K562 (cell line): ENCODE data around the gene MED16. TPM values are rescaled to one million over a fixed set of nuclear protein-coding genes. Genes with fewer than 3 reads are reported as not detected.

Experiments
- ATAC-seq: fragments of 200-7000 bp; cut with Tn5 transposase; 3 replicates; pipeline ENCODE4 v1.9.1; 2020; ENCODE audit warnings: moderate library complexity
- BruUV-seq: library from RNA; stranded (reverse); fragments of 400-500 nt; replicated peaks from 2 replicates; lab custom pipeline; 2021; lab: Mats Ljungman, UMichigan
- CTCF ChIA-PET: fragments of 300-600 bp; formaldehyde crosslinking; extraction: SDS; loops from one replicate; lab custom pipeline; 2021; ENCODE audit warnings: low intra/inter-chr PET ratio; lab: Yijun Ruan, JAX
- POLR2A ChIA-PET: fragments of 300-600, 350-650 bp; sonication (Branson Sonifier 250); formaldehyde crosslinking; extraction: SDS; loops from one replicate; lab custom pipeline; 2021; ENCODE audit warnings: antibody characterized with exemption, inconsistent platforms; lab: Yijun Ruan, JAX
- DNase-seq, 4 experiments: peaks; one replicate each; pipeline versions ENCODE4 v3.0.0 to v3.0.0-alpha.2; 2011 to 2018; ENCODE audit warnings: low spot score in 3 of 4, mixed read lengths in 3 of 4; ENCODE audit errors: extremely low read depth in 1 of 4
- FAIRE-seq: peaks from 2 replicates; lab custom pipeline; 2011; peaks lifted over from hg19 to GRCh38; lab: Jason Lieb, UNC
- H2AFZ ChIP-seq: 2 replicates; pipeline ENCODE4 v1.6.0; 2011; ENCODE audit warnings: low read depth, low read length, control low read depth, inconsistent platforms
- H3K27ac ChIP-seq: fragments of 200-600 bp; 3 replicates; pipeline ENCODE4 v1.8.0; 2011; ENCODE audit warnings: low read depth, mild to moderate bottlenecking, control low read depth, inconsistent platforms, low read length, moderate library complexity, mixed read lengths; ENCODE audit errors: extremely low read depth
- H3K27me3 ChIP-seq, 2 experiments: fragments of 300-600 bp in 1 of 2; 2 replicates in 1 of 2; 3 replicates in 1 of 2; pipeline versions ENCODE4 v1.6.0 to v1.8.0; 2011; ENCODE audit warnings: inconsistent platforms in 2 of 2, low read length in 2 of 2, mild to moderate bottlenecking in 1 of 2, mixed read lengths in 1 of 2, moderate library complexity in 1 of 2; ENCODE audit not compliant: control insufficient read depth in 2 of 2, insufficient read depth in 2 of 2
- H3K36me3 ChIP-seq: fragments of 300-600 bp; 3 replicates; pipeline ENCODE4 v1.8.0; 2011; ENCODE audit warnings: mild to moderate bottlenecking, low read length, inconsistent platforms; ENCODE audit not compliant: control insufficient read depth, insufficient read depth
- H3K4me1 ChIP-seq, 2 experiments: fragments of 200-600 bp in 1 of 2; replicated peaks in 1 of 2; 2 replicates in 1 of 2; 3 replicates in 1 of 2; pipeline versions ENCODE4 v1.5.1 to v1.8.0; 2011; ENCODE audit warnings: inconsistent platforms in 2 of 2, low read length in 2 of 2, mild to moderate bottlenecking in 1 of 2, mixed read lengths in 1 of 2, moderate library complexity in 1 of 2; ENCODE audit not compliant: control insufficient read depth in 2 of 2, insufficient read depth in 2 of 2
- H3K4me2 ChIP-seq: 2 replicates; pipeline ENCODE4 v1.6.1; 2011; ENCODE audit warnings: low read length, control low read depth, inconsistent platforms, mixed read lengths; ENCODE audit not compliant: insufficient read depth
- H3K4me3 ChIP-seq: fragments of 200-600 bp; sonication (generic), shearing (Covaris generic); 2 replicates; pipeline ENCODE4 v1.5.1; 2016; ENCODE audit warnings: control low read depth, inconsistent platforms
- H3K79me2 ChIP-seq: fragments of 200-600 bp; 3 replicates; pipeline ENCODE4 v1.8.0; 2011; ENCODE audit warnings: low read length, inconsistent platforms; ENCODE audit not compliant: control insufficient read depth, insufficient read depth
- H3K9ac ChIP-seq, 2 experiments: 2 replicates each; pipeline versions ENCODE4 v1.6.0 to v1.6.1; 2011; ENCODE audit warnings: low read depth in 2 of 2, low read length in 2 of 2, control low read depth in 1 of 2, inconsistent platforms in 1 of 2, mild to moderate bottlenecking in 1 of 2, mixed read lengths in 1 of 2; ENCODE audit not compliant: insufficient read depth in 1 of 2
- H3K9me1 ChIP-seq: one replicate; pipeline ENCODE4 v1.6.0; 2011; ENCODE audit warnings: inconsistent platforms, mild to moderate bottlenecking, low read length, moderate library complexity; ENCODE audit not compliant: control insufficient read depth, insufficient read depth
- H3K9me3 ChIP-seq: replicated peaks from 2 replicates; pipeline ENCODE4 v1.5.1; 2011; ENCODE audit warnings: low read depth, low read length, inconsistent platforms; ENCODE audit not compliant: control insufficient read depth, insufficient read depth
- H4K20me1 ChIP-seq: replicated peaks from 2 replicates; pipeline ENCODE4 v1.6.1; 2011; ENCODE audit warnings: low read length, inconsistent platforms, mixed read lengths; ENCODE audit not compliant: control insufficient read depth, insufficient read depth
- COPS2 ChIP-seq: fragments of 450-650 bp; conservative IDR thresholded peaks from 2 replicates; pipeline ENCODE4 v1.6.1; 2016; ENCODE audit warnings: mild to moderate bottlenecking, moderate library complexity
- FOXO4 ChIP-seq: fragments of 450-650 bp; formaldehyde crosslinking; IDR thresholded peaks from 2 replicates; pipeline ENCODE4 v1.4.0; 2020; ENCODE audit warnings: mild to moderate bottlenecking, moderate library complexity
- HDAC1 ChIP-seq, 2 experiments: fragments of 450-650 bp; IDR thresholded peaks; 2 replicates each; pipeline ENCODE4 v1.6.1; 2016 to 2017; ENCODE audit warnings: inconsistent platforms in 1 of 2, mild to moderate bottlenecking in 1 of 2, moderate library complexity in 1 of 2
- MAFG ChIP-seq: fragments of 450-650 bp; conservative IDR thresholded peaks from 2 replicates; pipeline ENCODE4 v1.6.1; 2016; ENCODE audit warnings: missing genetic modification characterization, missing compliant biosample characterization
- NR2C2 ChIP-seq, 2 experiments: fragments of 200-800 bp in 1 of 2; sonication (Bioruptor generic) in 1 of 2; sonication (generic) in 1 of 2; formaldehyde crosslinking in 1 of 2; IDR thresholded peaks; 2 replicates each; pipeline versions ENCODE4 v1.6.1 to v1.8.0; 2016 to 2022; ENCODE audit warnings: mild to moderate bottlenecking in 1 of 2, missing compliant biosample characterization in 1 of 2, missing genetic modification characterization in 1 of 2, missing genetic modification reagents in 1 of 2
- PTBP1 ChIP-seq: fragments of 200-400 bp; formaldehyde crosslinking; IDR thresholded peaks from 2 replicates; pipeline ENCODE4 v1.6.1; 2017; ENCODE audit warnings: low read depth, low read length
- SIN3A ChIP-seq, 2 experiments: fragments of 150-350 bp in 1 of 2; IDR thresholded peaks; 2 replicates each; pipeline ENCODE4 v1.6.1; 2011 to 2016; ENCODE audit warnings: borderline replicate concordance in 2 of 2, low read depth in 2 of 2, low read length in 2 of 2, mild to moderate bottlenecking in 2 of 2, moderate library complexity in 2 of 2; ENCODE audit not compliant: control insufficient read depth in 1 of 2
- TAF9B ChIP-seq: fragments of 450-650 bp; IDR thresholded peaks from 2 replicates; pipeline ENCODE4 v1.6.1; 2018; ENCODE audit warnings: mild to moderate bottlenecking; ENCODE audit not compliant: partially characterized antibody
- TARDBP ChIP-seq: fragments of 450-650 bp; IDR thresholded peaks from 2 replicates; pipeline ENCODE4 v1.6.1; 2016
- VEZF1 ChIP-seq: fragments of 200-800 bp; sonication (Bioruptor generic); IDR thresholded peaks from 2 replicates; pipeline ENCODE4 v1.6.1; 2017; ENCODE audit warnings: missing genetic modification characterization, missing compliant biosample characterization
- ZMIZ1 ChIP-seq, 2 experiments: fragments of 150-350 bp in 1 of 2; IDR thresholded peaks; 2 replicates each; pipeline ENCODE4 v1.6.1; 2012 to 2016; ENCODE audit warnings: low read depth in 2 of 2, low read length in 2 of 2, mild to moderate bottlenecking in 1 of 2, moderate library complexity in 1 of 2
- ZNF76 ChIP-seq: fragments of 250-450 bp; sonication (Bioruptor Pico); IDR thresholded peaks from 2 replicates; pipeline ENCODE4 v1.4.0; 2020; ENCODE audit warnings: mild to moderate bottlenecking, moderate library complexity, borderline replicate concordance
- WGBS: fragments of 100-300 bp; shearing (Covaris generic); methylation state at CpG from one replicate; pipeline ENCODE4 v1.1.6; 2016; ENCODE audit warnings: low coverage, mixed read lengths; ENCODE audit not compliant: insufficient coverage; ENCODE audit errors: missing lambda C conversion rate; 5-methylcytosine and 5-hydroxymethylcytosine counted together
- in situ Hi-C: fragments of 300-500 bp; cut with MboI; formaldehyde crosslinking; loops from 4 replicates; pipeline ENCODE4 v1.15.0; 2018; ENCODE audit warnings: inconsistent platforms, mixed read lengths
- intact Hi-C: fragments of 100-400 bp; cut with micrococcal nuclease; formaldehyde crosslinking; loops from 2 replicates; pipeline ENCODE4 v1.14.2; 2022
- polyA plus RNA-seq, 8 experiments: library from polyadenylated mRNA; depleted of rRNA in 4 of 8; stranded (reverse) in 5 of 8; unstranded in 3 of 8; fragments of >200 nt; fragmentation: Nextera tagmentation in 2 of 8; fragmentation: Illumina TruSeq in 1 of 8; extraction: Ambion mirVana in 2 of 8; extraction: Trizol in 1 of 8; gene quantifications; 2 replicates each; pipeline versions ENCODE4 v1.2.1 to v1.2.3, GENCODE V29; 2011 to 2014; ENCODE audit warnings: inconsistent platforms in 1 of 8, missing spikeins in 1 of 8
- total RNA-seq, 7 experiments: library from RNA; depleted of rRNA in 6 of 7; stranded (reverse); fragments of >200 nt in 6 of 7; fragmentation: Illumina TruSeq in 2 of 7; extraction: Trizol in 2 of 7; gene quantifications; 2 replicates each; pipeline versions ENCODE4 v1.2.1 to v1.2.3, GENCODE V29; 2011 to 2021; ENCODE audit warnings: low replicate concordance in 1 of 7

Gene MED16
- total and polyA plus RNA-seq, 9 of the 15 experiments (the other 6 are each of a cell fraction or from before 2014, with no cell fraction given): 0.89 to 59.9 (median 8.6) TPM

GRCh38 chr19:927351-927779 is 34.4 kb upstream of the MED16 start:
- Histone ChIP-seq H4K20me1 (no peaks in the 10 kb centered on the region; the same call in 1 of the 2 replicates), H3K79me2 (peaks cover 75% of the 10 kb centered on the region), H3K9ac (peak overlapping the region; percentile 87 to 99; a peak in 3 of 4 replicates), H3K9me1 (no peaks in the 10 kb centered on the region), H2AFZ (no peak overlapping the region), H3K9me3 (no peaks in the 10 kb centered on the region), H3K4me2 (peak overlapping the region; percentile 95), H3K27ac (peak overlapping the region; percentile 97), H3K4me1 (peaks cover 5 to 69% of the 10 kb centered on the region in 2 experiments; a peak in 4 of 5 replicates), H3K27me3 (no peaks in the 10 kb centered on the region), H3K4me3 (peak overlapping the region; percentile 99), H3K36me3 (peaks cover 39% of the 10 kb centered on the region; the same call in 2 of the 3 replicates)
- ChIA-PET CTCF (interaction anchor here (0.5 to 8.8 kb wide), 2 partner anchors 55 to 278 kb away, joined by 3 to 158 read pairs; partner anchors contain the start of genes STK11 and WDR18), POLR2A (interaction anchor here (0.6 to 1.0 kb wide), 2 partner anchors 12 to 27 kb away, joined by 3 to 5 read pairs; no protein-coding TSS in a partner anchor)
- FAIRE-seq: no peak
- in situ Hi-C loops: no loop called here
- BruUV-seq: no TSS peak
- ATAC-seq: peak; percentile 5; the same call in 1 of the 3 replicates
- WGBS: 0% methylated on average over 5 of the region's 15 CpGs
- peak; percentile 64 to 79 (median 74) for DNase-seq
- intact Hi-C loops: no loop called here
- TF ChIP-seq ZNF76 (CRISPR knock-in tag) (no peak), PTBP1 (no peak), ZMIZ1 (IDR thresholded peaks at IDR 0.05; ENCODE audit: low read depth in 2 of 2, low read length in 2 of 2) (no peak), FOXO4 (CRISPR knock-in tag) (no peak), COPS2 (no peak), TARDBP (no peak), MAFG (tag) (0 out of 2 replicates have a peak, but pooled peaks have one; percentile 21), TAF9B (no peak), NR2C2 (CRISPR knock-in tag; IDR thresholded peaks at IDR 0.05) (no peak), NR2C2 (tag; IDR thresholded peaks at IDR 0.05) (peak; percentile 67), HDAC1 (IDR thresholded peaks at IDR 0.05) (no peak), SIN3A (IDR thresholded peaks at IDR 0.05; ENCODE audit: borderline replicate concordance in 2 of 2, control insufficient read depth in 1 of 2, low read depth in 2 of 2, low read length in 2 of 2) (peak in 1 of 2 experiments; percentile 43; a peak in 1 of 4 replicates), VEZF1 (CRISPR knock-in tag) (peak; percentile 63; the same call in 1 of the 2 replicates)
